MM.1S (cell line): ENCODE measurements around the gene SYN1.

Source experiments
- DNase-seq: peaks from one replicate; pipeline ENCODE4 v3.0.0-alpha.2; 2015
- H2AFZ ChIP-seq: fragments of 300-600 bp; sonication (generic); 2 replicates; pipeline ENCODE4 v1.6.0; 2016; ENCODE audit warnings: antibody characterized with exemption, low read length
- H3F3A ChIP-seq: fragments of 300-600 bp; sonication (generic); 2 replicates; pipeline ENCODE4 v1.6.1; 2016; ENCODE audit warnings: mild to moderate bottlenecking, antibody characterized with exemption, low read length, moderate library complexity, mixed read lengths; ENCODE audit not compliant: insufficient read depth
- H3K27ac ChIP-seq: fragments of 300-600 bp; sonication (generic); 2 replicates; pipeline ENCODE4 v1.5.1; 2016; ENCODE audit warnings: mild to moderate bottlenecking, low read length
- H3K27me3 ChIP-seq: fragments of 300-600 bp; sonication (generic); replicated peaks from 2 replicates; pipeline ENCODE4 v1.6.0; 2016; ENCODE audit warnings: low read length; ENCODE audit not compliant: insufficient read depth
- H3K36me3 ChIP-seq: fragments of 300-600 bp; sonication (generic); replicated peaks from 2 replicates; pipeline ENCODE4 v1.6.1; 2016; ENCODE audit warnings: mild to moderate bottlenecking, low read length, mixed read lengths; ENCODE audit not compliant: insufficient read depth
- H3K4me1 ChIP-seq: fragments of 300-600 bp; sonication (generic); 2 replicates; pipeline ENCODE4 v1.6.1; 2016; ENCODE audit warnings: low read length, mixed read lengths
- H3K4me2 ChIP-seq: fragments of 300-600 bp; sonication (generic); 2 replicates; pipeline ENCODE4 v1.6.0; 2016; ENCODE audit warnings: low read depth, low read length
- H3K4me3 ChIP-seq: fragments of 300-600 bp; sonication (generic); 2 replicates; pipeline ENCODE4 v1.5.1; 2016; ENCODE audit warnings: low read length, mixed read lengths
- H3K79me2 ChIP-seq: fragments of 300-600 bp; sonication (generic); 2 replicates; pipeline ENCODE4 v1.6.1; 2016; ENCODE audit warnings: mixed run types, low read length, mixed read lengths
- H3K9ac ChIP-seq: fragments of 300-600 bp; sonication (generic); 2 replicates; pipeline ENCODE4 v1.6.1; 2016; ENCODE audit warnings: low read length, mixed read lengths
- H3K9me2 ChIP-seq: fragments of 300-600 bp; sonication (generic); replicated peaks from 2 replicates; pipeline ENCODE4 v1.6.1; 2016; ENCODE audit warnings: mild to moderate bottlenecking, low read length, mixed read lengths; ENCODE audit not compliant: insufficient read depth
- H3K9me3 ChIP-seq: fragments of 300-600 bp; sonication (generic); replicated peaks from 2 replicates; pipeline ENCODE4 v1.6.1; 2016; ENCODE audit warnings: mild to moderate bottlenecking, low read length, mixed read lengths; ENCODE audit not compliant: insufficient read depth
- H4K20me1 ChIP-seq: fragments of 300-600 bp; sonication (generic); 2 replicates; pipeline ENCODE4 v1.6.1; 2016; ENCODE audit warnings: mild to moderate bottlenecking, low read length, moderate library complexity, mixed read lengths; ENCODE audit not compliant: insufficient read depth
- EZH2 ChIP-seq: fragments of 300-600 bp; sonication (generic); optimal IDR thresholded peaks from 2 replicates; pipeline ENCODE3; 2017; ENCODE audit warnings: low read depth, mild to moderate bottlenecking, antibody characterized with exemption, low read length, mixed read lengths
- EZH2phosphoT487 ChIP-seq: fragments of 300-600 bp; sonication (generic); IDR thresholded peaks from 2 replicates; pipeline ENCODE4 v1.6.1; 2018; ENCODE audit warnings: antibody characterized with exemption, low read length
- TF ChIP-seq, protein P1 (sequence below): fragments of 300-600 bp; sonication (generic); IDR thresholded peaks from 2 replicates; pipeline ENCODE4 v1.5.1; 2016; ENCODE audit warnings: antibody characterized with exemption, low read length, mixed read lengths

Gene SYN1

DNA sequence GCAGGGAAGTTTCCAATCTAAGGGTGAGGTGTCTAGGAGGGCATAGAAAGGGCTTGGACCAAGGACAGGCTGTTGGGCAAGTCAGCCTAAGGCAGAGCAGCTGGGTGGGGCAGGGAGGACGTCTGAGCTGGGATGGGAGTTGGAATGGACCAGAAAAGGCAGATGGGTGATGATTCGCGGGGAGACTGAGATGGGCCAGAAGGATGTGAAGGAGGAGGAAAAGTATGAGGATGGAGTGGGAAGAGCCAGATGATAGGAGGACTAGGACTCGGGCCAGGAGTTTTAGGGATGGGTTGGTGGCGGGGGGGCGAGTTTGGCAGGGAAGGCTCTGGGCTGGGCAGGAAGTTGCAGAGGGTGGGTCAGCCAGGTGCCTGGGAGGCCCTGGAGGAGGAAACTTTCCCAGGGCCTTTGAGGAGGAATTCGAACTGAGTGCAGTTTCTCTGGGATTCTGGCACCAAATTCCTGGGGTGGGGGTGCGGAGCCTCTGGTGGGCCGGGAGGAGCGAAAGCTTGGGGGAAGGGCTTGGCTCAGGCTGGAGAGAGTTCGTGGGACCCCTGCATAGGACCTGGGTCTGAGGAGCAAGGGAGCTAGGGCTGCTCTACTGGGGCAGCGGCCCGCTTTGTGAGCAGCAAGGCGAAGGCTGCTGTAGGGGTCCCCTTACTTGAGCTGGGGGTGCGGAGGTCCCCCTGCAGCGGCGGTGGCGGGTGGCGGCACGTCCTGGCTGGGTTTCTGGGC is 46.1 kb downstream of the SYN1 start:
- H4K20me1 ChIP-seq = no peaks in the 10 kb centered on the region
- no peak overlapping the region for H2AFZ ChIP-seq
- no peak overlapping the region for H3K4me3 ChIP-seq
- H3K79me2 ChIP-seq = no peaks in the 10 kb centered on the region
- no peaks in the 10 kb centered on the region for H3K27me3 ChIP-seq
- no peaks in the 10 kb centered on the region for H3F3A ChIP-seq
- no peak overlapping the region for H3K4me2 ChIP-seq
- H3K9me2 ChIP-seq = no peaks in the 10 kb centered on the region
- H3K9ac ChIP-seq = no peak overlapping the region
- H3K9me3 ChIP-seq = no peaks in the 10 kb centered on the region
- DNase-seq = no peak
- H3K27ac ChIP-seq = no peak overlapping the region
- no peaks in the 10 kb centered on the region for H3K36me3 ChIP-seq
- H3K4me1 ChIP-seq = no peaks in the 10 kb centered on the region
- TF ChIP-seq, protein P1, sequence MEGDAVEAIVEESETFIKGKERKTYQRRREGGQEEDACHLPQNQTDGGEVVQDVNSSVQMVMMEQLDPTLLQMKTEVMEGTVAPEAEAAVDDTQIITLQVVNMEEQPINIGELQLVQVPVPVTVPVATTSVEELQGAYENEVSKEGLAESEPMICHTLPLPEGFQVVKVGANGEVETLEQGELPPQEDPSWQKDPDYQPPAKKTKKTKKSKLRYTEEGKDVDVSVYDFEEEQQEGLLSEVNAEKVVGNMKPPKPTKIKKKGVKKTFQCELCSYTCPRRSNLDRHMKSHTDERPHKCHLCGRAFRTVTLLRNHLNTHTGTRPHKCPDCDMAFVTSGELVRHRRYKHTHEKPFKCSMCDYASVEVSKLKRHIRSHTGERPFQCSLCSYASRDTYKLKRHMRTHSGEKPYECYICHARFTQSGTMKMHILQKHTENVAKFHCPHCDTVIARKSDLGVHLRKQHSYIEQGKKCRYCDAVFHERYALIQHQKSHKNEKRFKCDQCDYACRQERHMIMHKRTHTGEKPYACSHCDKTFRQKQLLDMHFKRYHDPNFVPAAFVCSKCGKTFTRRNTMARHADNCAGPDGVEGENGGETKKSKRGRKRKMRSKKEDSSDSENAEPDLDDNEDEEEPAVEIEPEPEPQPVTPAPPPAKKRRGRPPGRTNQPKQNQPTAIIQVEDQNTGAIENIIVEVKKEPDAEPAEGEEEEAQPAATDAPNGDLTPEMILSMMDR = no peak
- no peak for TF ChIP-seq EZH2
- no peak for TF ChIP-seq EZH2phosphoT487

DNA sequence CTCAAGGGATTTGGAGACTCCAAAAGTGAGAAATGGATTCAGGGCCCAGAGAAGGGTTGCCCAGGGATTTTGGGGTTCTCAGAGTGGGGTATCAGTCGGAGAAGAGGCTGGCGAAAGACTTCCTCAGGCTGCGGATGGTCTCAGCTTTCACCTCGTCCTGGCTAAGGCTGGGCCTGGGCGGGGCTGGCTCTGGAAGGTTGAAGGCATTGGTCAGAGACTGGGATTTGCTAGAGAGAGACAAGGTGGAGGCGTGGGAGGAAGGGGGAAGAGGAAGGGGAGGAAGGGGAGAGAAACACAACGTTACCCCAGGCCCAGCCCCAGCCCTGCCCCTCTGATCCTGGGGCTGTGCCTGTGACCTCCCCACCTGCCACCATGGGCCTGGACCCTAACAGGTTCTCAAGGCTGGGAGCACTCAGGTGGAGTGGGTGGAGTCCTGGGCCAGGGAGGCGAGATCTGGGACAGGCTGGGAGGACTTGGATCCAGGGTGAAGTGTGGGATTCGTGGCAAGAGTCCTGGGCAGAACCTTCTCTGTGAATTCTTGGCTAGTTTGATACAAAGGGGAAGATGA is 46.8 kb downstream of the SYN1 start:
- no peaks in the 10 kb centered on the region for H4K20me1 ChIP-seq
- no peaks in the 10 kb centered on the region for H3F3A ChIP-seq
- H3K79me2 ChIP-seq = no peaks in the 10 kb centered on the region
- no peaks in the 10 kb centered on the region for H3K36me3 ChIP-seq
- H3K4me3 ChIP-seq = no peak overlapping the region
- no peak for DNase-seq
- no peak overlapping the region for H3K4me2 ChIP-seq
- H2AFZ ChIP-seq = no peak overlapping the region
- H3K27ac ChIP-seq = no peak overlapping the region
- H3K4me1 ChIP-seq = no peaks in the 10 kb centered on the region
- H3K9me3 ChIP-seq = no peaks in the 10 kb centered on the region
- H3K9ac ChIP-seq = no peak overlapping the region
- TF ChIP-seq, protein P1 = no peak
- TF ChIP-seq EZH2 = no peak
- TF ChIP-seq EZH2phosphoT487 = no peak
- no peaks in the 10 kb centered on the region for H3K9me2 ChIP-seq
- H3K27me3 ChIP-seq = no peaks in the 10 kb centered on the region

DNA sequence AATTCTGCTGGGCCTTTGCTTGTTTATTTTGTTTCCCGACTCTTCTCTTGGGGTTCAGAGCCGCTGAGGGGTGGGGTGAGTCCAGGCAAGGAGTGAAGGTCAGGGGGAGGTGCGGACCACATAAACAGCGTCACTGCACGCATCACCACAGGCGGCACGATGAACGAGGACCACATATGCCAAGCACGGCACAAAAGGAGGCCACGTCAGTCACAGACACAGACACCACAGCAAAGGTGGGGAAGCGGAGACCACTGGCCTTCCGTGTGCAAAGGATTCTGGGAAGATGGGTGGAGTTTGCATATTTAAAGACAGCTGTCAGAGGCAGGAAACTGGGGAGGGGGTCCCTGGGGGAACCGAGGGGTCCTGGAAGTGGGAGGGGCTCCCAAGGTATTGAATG is 47.8 kb downstream of the SYN1 start:
- no peaks in the 10 kb centered on the region for H3K27me3 ChIP-seq
- H3K36me3 ChIP-seq = no peaks in the 10 kb centered on the region
- TF ChIP-seq EZH2 = no peak
- no peak for TF ChIP-seq EZH2phosphoT487
- TF ChIP-seq, protein P1 = no peak
- no peak overlapping the region for H3K27ac ChIP-seq
- H3K9me2 ChIP-seq = no peaks in the 10 kb centered on the region
- no peak overlapping the region for H3K4me3 ChIP-seq
- H3K4me2 ChIP-seq = no peak overlapping the region
- no peaks in the 10 kb centered on the region for H3F3A ChIP-seq
- no peak overlapping the region for H2AFZ ChIP-seq
- no peaks in the 10 kb centered on the region for H3K4me1 ChIP-seq
- no peaks in the 10 kb centered on the region for H3K9me3 ChIP-seq
- DNase-seq = no peak
- H3K9ac ChIP-seq = no peak overlapping the region
- H3K79me2 ChIP-seq = no peaks in the 10 kb centered on the region
- no peaks in the 10 kb centered on the region for H4K20me1 ChIP-seq
